Natural killer cell (primary cell): ENCODE data around the gene CCDC60. TPM values are rescaled to one million over a fixed set of nuclear protein-coding genes. Genes with fewer than 3 reads are reported as not detected.

ENCODE experiments used
- ATAC-seq, 3 donors: fragments of 150-1000 bp in 2 of 3; fragments of 200-7000 bp in 1 of 3; cut with Tn5 transposase; 1 replicate in 1 of 3; 2 replicates in 2 of 3; pipeline ENCODE4 v1.10.0; 2021; ENCODE audit warnings: mild to moderate bottlenecking in 2 of 3, moderate library complexity in 2 of 3
- DNase-seq, 2 donors: peaks; one replicate each; pipeline versions ENCODE4 v3.0.0 to v3.0.0-alpha.2; 2013 to 2021; ENCODE audit warnings: mixed read lengths in 1 of 2
- H3K27ac ChIP-seq: one replicate; pipeline ENCODE4 v1.5.1; 2013; ENCODE audit warnings: mild to moderate bottlenecking, low read length
- H3K27me3 ChIP-seq: one replicate; pipeline ENCODE4 v1.6.1; 2013; ENCODE audit warnings: low read length; ENCODE audit not compliant: control insufficient read depth, insufficient read depth
- H3K36me3 ChIP-seq: one replicate; pipeline ENCODE4 v1.6.1; 2013; ENCODE audit warnings: low read length; ENCODE audit not compliant: control insufficient read depth, insufficient read depth
- H3K4me1 ChIP-seq: one replicate; pipeline ENCODE4 v1.6.1; 2013; ENCODE audit warnings: low read length; ENCODE audit not compliant: control insufficient read depth, insufficient read depth
- H3K4me3 ChIP-seq: one replicate; pipeline ENCODE4 v1.5.1; 2013; ENCODE audit warnings: low read length
- H3K9me3 ChIP-seq: one replicate; pipeline ENCODE4 v1.6.1; 2013; ENCODE audit warnings: low read length; ENCODE audit not compliant: control insufficient read depth, insufficient read depth
- H3K27ac Mint-ChIP-seq, 2 donors: one replicate each; pipeline ENCODE4 v1.8.0; 2022; ENCODE audit warnings: mild to moderate bottlenecking in 2 of 2, mixed read lengths in 2 of 2, moderate library complexity in 1 of 2
- H3K27me3 Mint-ChIP-seq, 2 donors: one replicate each; pipeline ENCODE4 v1.8.0; 2022; ENCODE audit warnings: low read depth in 2 of 2, mixed read lengths in 2 of 2
- H3K36me3 Mint-ChIP-seq: one replicate; pipeline ENCODE4 v1.8.0; 2022; ENCODE audit warnings: mixed read lengths
- H3K4me1 Mint-ChIP-seq, 2 donors: one replicate each; pipeline ENCODE4 v1.8.0; 2022; ENCODE audit warnings: mixed read lengths in 2 of 2
- H3K4me3 Mint-ChIP-seq: one replicate; pipeline ENCODE4 v1.8.0; 2022; ENCODE audit warnings: mild to moderate bottlenecking, moderate library complexity, mixed read lengths
- H3K9me3 Mint-ChIP-seq, 2 donors: one replicate each; pipeline ENCODE4 v1.8.0; 2022; ENCODE audit warnings: mixed read lengths in 2 of 2
- CTCF ChIP-seq: fragments of 200-600 bp; IDR thresholded peaks from one replicate; pipeline ENCODE4 v1.8.0; 2022; ENCODE audit warnings: antibody characterized with exemption
- WGBS: methylation state at CpG from one replicate; pipeline ENCODE4 v1.1.7; 2013; ENCODE audit warnings: missing lambda C conversion rate; ENCODE audit not compliant: insufficient coverage; 5-methylcytosine and 5-hydroxymethylcytosine counted together
- intact Hi-C: fragments of 100-400 bp; cut with micrococcal nuclease; formaldehyde crosslinking; loops from one replicate; pipeline ENCODE4 v1.14.2; 2022
- total RNA-seq, 4 donors: library from RNA; stranded (reverse); fragments of 120-200 nt in 1 of 4; gene quantifications; one replicate each; pipeline versions ENCODE4 v1.2.3 to v1.2.4, GENCODE V29; 2013 to 2022

Gene CCDC60
- total RNA-seq = not detected
- not detected for total RNA-seq (2013)

GRCh38 chr12:119334430-119335170, at the start of gene CCDC60:
Gene CCDC60, plus strand, starts transcription at chr12:119334729. Its CDS starts 448 bp downstream, at chr12:119335177.
- H3K4me3 ChIP-seq = no peak within 1 kb of the TSS
- peaks cover 4% of the 10 kb centered on the region for H3K27me3 ChIP-seq
- H3K27ac ChIP-seq = no peak within 1 kb of the TSS
- H3K36me3 ChIP-seq = no peaks in the 10 kb centered on the region
- no peaks in the 10 kb centered on the region for H3K9me3 ChIP-seq
- Mint-ChIP-seq H3K36me3 (no peaks in the 10 kb centered on the region), H3K27ac (no peak within 1 kb of the TSS), H3K4me3 (no peak within 1 kb of the TSS), H3K4me1 (peaks cover 0 to 3% of the 10 kb centered on the region in 2 donors), H3K27me3 (peaks cover 10% of the 10 kb centered on the region in 2 donors), H3K9me3 (peaks cover 0 to 5% of the 10 kb centered on the region in 2 donors)
- TF ChIP-seq CTCF = no peak
- H3K4me1 ChIP-seq = no peaks in the 10 kb centered on the region
- intact Hi-C loops = no loop called here
- DNase-seq (no peak), ATAC-seq (no peak)
- 29% methylated on average over 21 of the region's 26 CpGs for WGBS

GRCh38 chr12:119288576-119288975, 46.0 kb upstream of the CCDC60 start:
- Histone ChIP-seq H3K4me1 (no peaks in the 10 kb centered on the region), H3K4me3 (no peak overlapping the region), H3K9me3 (no peaks in the 10 kb centered on the region), H3K27me3 (no peaks in the 10 kb centered on the region), H3K27ac (no peak overlapping the region), H3K36me3 (no peaks in the 10 kb centered on the region)
- Mint-ChIP-seq H3K9me3 (no peaks in the 10 kb centered on the region), H3K4me1 (no peaks in the 10 kb centered on the region), H3K27ac (no peak overlapping the region), H3K27me3 (peaks cover 3 to 5% of the 10 kb centered on the region in 2 donors), H3K36me3 (no peaks in the 10 kb centered on the region), H3K4me3 (no peak overlapping the region)
- DNase-seq (no peak), ATAC-seq (no peak)
- WGBS = 63% methylated on average over 11 of the region's 11 CpGs
- no peak for TF ChIP-seq CTCF
- intact Hi-C loops = no loop called here

- intact Hi-C loops = no loop called here
- H3K36me3 ChIP-seq = no peaks in the 10 kb centered on the region
- no peak overlapping the region for H3K4me3 ChIP-seq
- Mint-ChIP-seq H3K36me3 (no peaks in the 10 kb centered on the region), H3K27ac (no peak overlapping the region), H3K4me1 (no peaks in the 10 kb centered on the region), H3K9me3 (no peaks in the 10 kb centered on the region), H3K27me3 (peaks cover 2 to 4% of the 10 kb centered on the region in 2 donors), H3K4me3 (no peak overlapping the region)
- H3K27ac ChIP-seq = no peak overlapping the region
- no peak for TF ChIP-seq CTCF
- H3K27me3 ChIP-seq = no peaks in the 10 kb centered on the region
- ATAC-seq = no peak
- H3K9me3 ChIP-seq = no peaks in the 10 kb centered on the region
- DNase-seq = no peak
- no peaks in the 10 kb centered on the region for H3K4me1 ChIP-seq
- 67% methylated on average over 6 of the region's 6 CpGs for WGBS
These were observed 41.5 kb upstream of the CCDC60 start for GRCh38 chr12:119292893-119293630.
